Loucy (cell line): ENCODE measurements around the gene RNASE3.
"Not testable (repeated sequence)": the region's sequence is repeated elsewhere in the genome, so short reads cannot be mapped to it uniquely, and the experiment has no call there.

ENCODE experiments used
- H2AFZ ChIP-seq: fragments of 200-600 bp; sonication (generic); 2 replicates; pipeline ENCODE4 v1.6.0; 2016; ENCODE audit warnings: antibody characterized with exemption, mild to moderate bottlenecking, low read length, moderate library complexity
- H3F3A ChIP-seq: fragments of 200-600 bp; 2 replicates; pipeline ENCODE4 v1.6.0; 2016; ENCODE audit warnings: antibody characterized with exemption, low read depth, mild to moderate bottlenecking
- H3K27me3 ChIP-seq: fragments of 200-600 bp; sonication (generic); 2 replicates; pipeline ENCODE4 v1.6.1; 2014; ENCODE audit warnings: low read length, mild to moderate bottlenecking; ENCODE audit not compliant: insufficient read depth, poor library complexity, severe bottlenecking
- H3K36me3 ChIP-seq: fragments of 200-600 bp; sonication (generic); 2 replicates; pipeline ENCODE4 v1.6.1; 2016; ENCODE audit warnings: low read length; ENCODE audit not compliant: insufficient read depth
- H3K4me1 ChIP-seq: fragments of 200-600 bp; sonication (generic); 2 replicates; pipeline ENCODE4 v1.5.1; 2014; ENCODE audit warnings: low read length, mild to moderate bottlenecking; ENCODE audit not compliant: insufficient read depth, poor library complexity, severe bottlenecking
- H3K4me2 ChIP-seq: fragments of 200-600 bp; sonication (generic); 2 replicates; pipeline ENCODE4 v1.6.0; 2014; ENCODE audit warnings: antibody characterized with exemption, low read length, low read depth, mild to moderate bottlenecking; ENCODE audit not compliant: poor library complexity, severe bottlenecking
- H3K4me3 ChIP-seq: fragments of 200-600 bp; sonication (generic); 2 replicates; pipeline ENCODE4 v1.5.1; 2014; ENCODE audit warnings: low read length, mild to moderate bottlenecking, mixed read lengths; ENCODE audit not compliant: poor library complexity, severe bottlenecking
- H3K79me2 ChIP-seq: fragments of 200-600 bp; sonication (generic); 2 replicates; pipeline ENCODE4 v1.6.1; 2014; ENCODE audit warnings: low read length; ENCODE audit not compliant: insufficient read depth
- H3K9ac ChIP-seq: fragments of 200-600 bp; sonication (generic); 2 replicates; pipeline ENCODE4 v1.6.0; 2014; ENCODE audit warnings: mild to moderate bottlenecking, low read depth, low read length, moderate library complexity; ENCODE audit not compliant: poor library complexity, severe bottlenecking
- H3K9me2 ChIP-seq: fragments of 200-600 bp; sonication (generic); replicated peaks from 2 replicates; pipeline ENCODE4 v1.6.1; 2016; ENCODE audit warnings: low read depth, low read length, mixed read lengths
- H3K9me3 ChIP-seq: fragments of 200-600 bp; sonication (generic); 2 replicates; pipeline ENCODE4 v1.6.1; 2014; ENCODE audit warnings: mild to moderate bottlenecking, antibody characterized with exemption, low read length, low read depth; ENCODE audit not compliant: insufficient read depth
- H4K20me1 ChIP-seq: fragments of 200-600 bp; sonication (generic); 2 replicates; pipeline ENCODE4 v1.6.0; 2014; ENCODE audit warnings: antibody characterized with exemption, low read length, mild to moderate bottlenecking; ENCODE audit not compliant: insufficient read depth, poor library complexity, severe bottlenecking
- CTCF ChIP-seq: fragments of 200-600 bp; sonication (generic); conservative IDR thresholded peaks from 2 replicates; pipeline ENCODE4 v1.5.1; 2014; ENCODE audit warnings: mild to moderate bottlenecking, antibody characterized with exemption, low read length
- EZH2phosphoT487 ChIP-seq: fragments of 200-600 bp; IDR thresholded peaks from 2 replicates; pipeline ENCODE4 v1.6.1; 2018; ENCODE audit warnings: antibody characterized with exemption, mild to moderate bottlenecking, moderate library complexity, borderline replicate concordance

RNASE3 gene

GRCh38 chr14:20907214-20907613 lies 16.0 kb downstream of the RNASE3 start:
- no peak for TF ChIP-seq CTCF
- no peak for TF ChIP-seq EZH2phosphoT487
- H3K9me2 ChIP-seq, result no peaks in the 10 kb centered on the region
- H3K4me2 ChIP-seq, result no peak overlapping the region
- H3K27me3 ChIP-seq, result no peaks in the 10 kb centered on the region
- no peaks in the 10 kb centered on the region for H3F3A ChIP-seq
- H3K79me2 ChIP-seq, result no peaks in the 10 kb centered on the region
- no peaks in the 10 kb centered on the region for H3K36me3 ChIP-seq
- H3K9me3 ChIP-seq, result no peaks in the 10 kb centered on the region
- H3K4me1 ChIP-seq, result no peaks in the 10 kb centered on the region
- no peak overlapping the region for H3K4me3 ChIP-seq
- H3K9ac ChIP-seq, result no peak overlapping the region
- H4K20me1 ChIP-seq, result no peaks in the 10 kb centered on the region
- H2AFZ ChIP-seq, result no peak overlapping the region

- not testable (repeated sequence) for H2AFZ ChIP-seq, H3K79me2 ChIP-seq, H3K9ac ChIP-seq, H4K20me1 ChIP-seq, H3K4me1 ChIP-seq, H3K4me3 ChIP-seq, H3F3A ChIP-seq, H3K36me3 ChIP-seq, H3K4me2 ChIP-seq, H3K27me3 ChIP-seq, H3K9me3 ChIP-seq, H3K9me2 ChIP-seq
Measured at GRCh38 chr14:20910822-20911221, 19.6 kb downstream of the RNASE3 start.

DNA sequence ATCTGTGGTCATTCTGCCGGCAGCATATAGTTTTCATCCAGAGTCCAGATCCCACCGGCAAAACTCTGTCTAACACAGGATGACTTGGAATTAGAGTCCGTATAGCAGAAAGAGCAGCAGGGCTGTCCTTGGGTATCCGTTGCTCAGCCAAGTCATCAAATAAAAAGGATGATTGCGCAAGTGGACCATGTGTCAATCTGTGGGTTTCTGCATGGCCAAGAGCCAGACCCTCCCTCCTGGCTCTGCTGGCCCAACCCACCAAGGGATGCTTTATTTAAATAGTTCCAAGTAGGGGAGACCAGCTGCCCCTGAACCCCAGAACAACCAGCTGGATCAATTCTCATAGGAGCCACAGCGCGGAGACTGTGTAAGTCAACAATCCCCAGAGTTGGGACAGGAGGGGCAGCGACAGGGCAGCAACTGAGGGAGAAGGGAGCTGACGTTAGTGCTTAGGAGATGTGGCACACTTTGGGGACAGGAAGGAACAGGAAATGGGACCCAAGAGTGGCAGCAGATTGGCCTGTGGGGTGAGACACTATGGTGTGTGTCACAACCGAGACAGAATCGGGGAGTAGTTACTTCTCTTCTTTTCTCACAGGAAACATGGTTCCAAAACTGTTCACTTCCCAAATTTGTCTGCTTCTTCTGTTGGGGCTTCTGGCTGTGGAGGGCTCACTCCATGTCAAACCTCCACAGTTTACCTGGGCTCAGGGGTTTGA lies 28.0 kb downstream of the RNASE3 start:
- not testable (repeated sequence) for H3K9me2 ChIP-seq, H3K9ac ChIP-seq, H3K9me3 ChIP-seq, H3K4me3 ChIP-seq, H3K79me2 ChIP-seq, H4K20me1 ChIP-seq, H3K4me1 ChIP-seq, H3K27me3 ChIP-seq, H3K36me3 ChIP-seq, H3F3A ChIP-seq, H3K4me2 ChIP-seq, H2AFZ ChIP-seq

- not testable (repeated sequence) for H3K4me3 ChIP-seq, H3K36me3 ChIP-seq, H3K9me2 ChIP-seq, H2AFZ ChIP-seq, H4K20me1 ChIP-seq, H3K79me2 ChIP-seq, H3F3A ChIP-seq, H3K9ac ChIP-seq, H3K4me2 ChIP-seq, H3K27me3 ChIP-seq, H3K4me1 ChIP-seq, H3K9me3 ChIP-seq
Measured at GRCh38 chr14:20923766-20924297, 32.6 kb downstream of the RNASE3 start.
